ENCODE data around the gene LIMCH1. TPM values are rescaled to one million over a fixed set of nuclear protein-coding genes. Genes with fewer than 3 reads are reported as not detected.

Gene LIMCH1
- total RNA-seq, 1 donor from 2014 or later: 12.7 TPM

DNA sequence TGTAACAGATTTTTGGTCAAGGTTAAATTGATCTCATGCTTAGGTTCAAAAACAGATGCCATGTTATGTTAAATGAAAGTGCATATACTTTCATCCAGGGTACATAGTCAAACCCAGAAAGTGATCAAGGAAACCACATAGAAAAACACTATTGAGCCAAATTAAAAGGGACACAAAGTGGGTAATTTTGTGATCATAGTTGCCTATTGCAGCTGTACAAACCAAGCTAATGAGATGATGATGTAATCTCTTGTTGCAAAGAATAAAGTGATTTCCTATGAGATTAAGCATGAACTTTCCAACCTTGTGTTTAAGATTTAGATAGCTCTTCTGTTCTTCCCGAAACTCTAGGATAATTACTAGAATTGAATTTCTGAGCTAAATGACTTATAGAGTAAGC, 20.2 kb upstream of the LIMCH1 start:
- H3K27me3 Mint-ChIP-seq: peaks cover 32% of the 10 kb centered on the region
- H3K9me3 Mint-ChIP-seq (ENCODE audit: low read depth): no peaks in the 10 kb centered on the region
- no peaks in the 10 kb centered on the region for H3K4me1 Mint-ChIP-seq (ENCODE audit: low read depth)
- H3K27ac Mint-ChIP-seq: no peak overlapping the region
- TF ChIP-seq CTCF (IDR thresholded peaks at IDR 0.05; ENCODE audit: unreplicated experiment): no peak
- H3K36me3 Mint-ChIP-seq (ENCODE audit: insufficient read depth): no peaks in the 10 kb centered on the region
- H3K4me3 Mint-ChIP-seq (ENCODE audit: low read depth): no peak overlapping the region
- DNase-seq (ENCODE audit: low spot score, unreplicated experiment): no peak

- H3K27ac Mint-ChIP-seq: peak overlapping the region; percentile 91
- H3K27me3 Mint-ChIP-seq: peaks cover 26% of the 10 kb centered on the region
- H3K4me3 Mint-ChIP-seq (ENCODE audit: low read depth): no peak overlapping the region
- H3K36me3 Mint-ChIP-seq (ENCODE audit: insufficient read depth): peaks cover 2% of the 10 kb centered on the region
- H3K4me1 Mint-ChIP-seq (ENCODE audit: low read depth): peaks cover 23% of the 10 kb centered on the region
- TF ChIP-seq CTCF (IDR thresholded peaks at IDR 0.05; ENCODE audit: unreplicated experiment): no peak
- no peak for DNase-seq (ENCODE audit: low spot score, unreplicated experiment)
- peaks cover 3% of the 10 kb centered on the region for H3K9me3 Mint-ChIP-seq (ENCODE audit: low read depth)
These were observed 13.5 kb upstream of the LIMCH1 start for GRCh38 chr4:41524425-41524824.

GRCh38 chr4:41525129-41525528, 12.8 kb upstream of the LIMCH1 start:
- peaks cover 3% of the 10 kb centered on the region for H3K9me3 Mint-ChIP-seq (ENCODE audit: low read depth)
- peaks cover 28% of the 10 kb centered on the region for H3K27me3 Mint-ChIP-seq
- H3K27ac Mint-ChIP-seq: peak overlapping the region; percentile 91
- H3K4me1 Mint-ChIP-seq (ENCODE audit: low read depth): peaks cover 23% of the 10 kb centered on the region
- H3K4me3 Mint-ChIP-seq (ENCODE audit: low read depth): peak overlapping the region; percentile 3
- DNase-seq (ENCODE audit: low spot score, unreplicated experiment): no peak
- no peak for TF ChIP-seq CTCF (IDR thresholded peaks at IDR 0.05; ENCODE audit: unreplicated experiment)
- H3K36me3 Mint-ChIP-seq (ENCODE audit: insufficient read depth): peaks cover 2% of the 10 kb centered on the region

DNA sequence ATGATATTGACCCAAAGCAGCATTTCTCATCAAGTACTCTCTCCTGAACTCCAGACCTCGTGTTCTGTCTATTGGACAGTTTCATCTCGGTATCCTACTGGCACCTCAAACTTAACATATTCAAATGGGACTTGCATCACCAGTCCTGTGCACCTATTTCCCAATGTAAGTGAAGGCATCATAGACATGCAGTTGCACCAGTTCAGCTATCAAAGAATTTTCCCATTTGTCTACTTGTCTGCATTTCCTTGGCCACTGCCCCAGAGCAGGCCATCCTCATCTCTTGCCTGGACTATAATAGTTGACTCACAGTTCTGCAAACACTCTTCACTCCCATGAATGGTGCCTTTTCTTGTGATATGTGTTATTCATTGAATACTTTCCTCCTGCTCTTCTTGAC, 11.3 kb upstream of the LIMCH1 start:
- Mint-ChIP-seq H3K9me3 (ENCODE audit: low read depth) (peaks cover 3% of the 10 kb centered on the region), H3K36me3 (ENCODE audit: insufficient read depth) (peaks cover 2% of the 10 kb centered on the region), H3K4me3 (ENCODE audit: low read depth) (no peak overlapping the region), H3K4me1 (ENCODE audit: low read depth) (peaks cover 26% of the 10 kb centered on the region), H3K27me3 (peaks cover 31% of the 10 kb centered on the region), H3K27ac (peak overlapping the region; percentile 17)
- no peak for TF ChIP-seq CTCF (IDR thresholded peaks at IDR 0.05; ENCODE audit: unreplicated experiment)
- DNase-seq (ENCODE audit: low spot score, unreplicated experiment): no peak

DNA sequence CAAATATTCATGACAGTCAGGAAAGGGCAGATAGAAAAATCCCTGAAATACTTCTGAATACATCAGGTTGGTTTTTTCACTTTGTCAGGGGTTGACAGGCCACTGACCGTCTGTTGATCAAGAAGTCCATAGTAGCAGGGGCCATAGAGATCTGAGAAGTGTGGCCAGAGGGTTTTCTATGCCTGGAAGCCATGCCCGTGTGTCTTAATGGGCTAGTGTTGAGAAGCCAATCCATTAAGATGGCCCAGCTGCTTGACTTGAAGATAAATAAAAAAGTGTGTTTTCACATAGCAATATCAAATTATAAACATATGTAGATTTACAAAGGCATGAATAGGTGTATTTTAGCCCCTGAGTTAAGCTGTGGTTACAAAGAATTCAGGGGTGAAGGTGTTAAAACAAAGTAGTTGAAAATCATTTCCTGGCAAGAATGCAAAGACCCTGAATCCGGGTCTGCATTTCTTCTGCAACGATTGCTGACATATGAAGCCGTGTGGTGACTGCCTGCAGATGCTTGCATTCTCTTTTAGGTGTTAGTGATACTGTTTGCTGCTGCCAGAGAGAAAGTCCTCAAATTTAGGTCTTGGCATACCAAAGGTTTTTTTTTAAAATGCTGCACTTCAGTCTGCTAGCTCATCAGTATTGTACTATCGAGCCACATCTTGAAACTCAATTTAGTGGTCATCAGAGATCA, 9.3 kb upstream of the LIMCH1 start:
- Mint-ChIP-seq H3K27me3 (peaks cover 35% of the 10 kb centered on the region), H3K4me1 (ENCODE audit: low read depth) (peaks cover 27% of the 10 kb centered on the region), H3K36me3 (ENCODE audit: insufficient read depth) (peaks cover 2% of the 10 kb centered on the region), H3K4me3 (ENCODE audit: low read depth) (no peak overlapping the region), H3K9me3 (ENCODE audit: low read depth) (peaks cover 3% of the 10 kb centered on the region), H3K27ac (no peak overlapping the region)
- no peak for DNase-seq (ENCODE audit: low spot score, unreplicated experiment)
- TF ChIP-seq CTCF (IDR thresholded peaks at IDR 0.05; ENCODE audit: unreplicated experiment): no peak

All from progenitor cell of endocrine pancreas (in vitro differentiated cells).